H9 (cell line): ENCODE measurements around the gene NUP205. TPM values are rescaled to one million over a fixed set of nuclear protein-coding genes. Genes with fewer than 3 reads are reported as not detected.

ENCODE experiments used
- DNase-seq: peaks from one replicate; pipeline ENCODE4 v3.0.0-alpha.2; 2017
- H2AFZ ChIP-seq: one replicate; pipeline ENCODE4 v1.6.1; 2013; ENCODE audit warnings: mild to moderate bottlenecking, low read length, control low read depth, moderate library complexity
- H2AK5ac ChIP-seq: 2 replicates; pipeline ENCODE4 v1.6.1; 2013; ENCODE audit warnings: low read length, control low read depth, mixed read lengths; ENCODE audit not compliant: insufficient read length
- H2BK120ac ChIP-seq: one replicate; pipeline ENCODE4 v1.6.1; 2013; ENCODE audit warnings: low read depth, mild to moderate bottlenecking, low read length, control low read depth, inconsistent platforms; ENCODE audit not compliant: poor library complexity, severe bottlenecking
- H2BK12ac ChIP-seq: 2 replicates; pipeline ENCODE4 v1.6.1; 2013; ENCODE audit warnings: low read length, control low read depth, mixed read lengths, low read depth; ENCODE audit not compliant: insufficient read length
- H2BK15ac ChIP-seq: 2 replicates; pipeline ENCODE4 v1.6.1; 2013; ENCODE audit warnings: low read depth, low read length, control low read depth
- H2BK20ac ChIP-seq: one replicate; pipeline ENCODE4 v1.6.1; 2013; ENCODE audit warnings: low read depth, mild to moderate bottlenecking, low read length, control low read depth, inconsistent platforms; ENCODE audit not compliant: poor library complexity, severe bottlenecking
- H2BK5ac ChIP-seq: 2 replicates; pipeline ENCODE4 v1.6.1; 2013; ENCODE audit warnings: low read length, control low read depth, mixed read lengths; ENCODE audit not compliant: insufficient read length
- H3K14ac ChIP-seq: 2 replicates; pipeline ENCODE4 v1.6.1; 2013; ENCODE audit warnings: low read length, control low read depth; ENCODE audit not compliant: insufficient read depth
- H3K18ac ChIP-seq: 2 replicates; pipeline ENCODE4 v1.6.1; 2013; ENCODE audit warnings: low read depth, mild to moderate bottlenecking, mixed read lengths, low read length, control low read depth; ENCODE audit not compliant: insufficient read length
- H3K23ac ChIP-seq: 2 replicates; pipeline ENCODE4 v1.6.1; 2013; ENCODE audit warnings: low read length, control low read depth, mixed read lengths, low read depth; ENCODE audit not compliant: insufficient read length
- H3K23me2 ChIP-seq: 2 replicates; pipeline ENCODE4 v1.6.1; 2013; ENCODE audit warnings: low read depth, mild to moderate bottlenecking, mixed read lengths, low read length, control low read depth; ENCODE audit not compliant: insufficient read length, poor library complexity, severe bottlenecking
- H3K27ac ChIP-seq: 2 replicates; pipeline ENCODE4 v1.5.1; 2013; ENCODE audit warnings: low read length, control low read depth, mixed read lengths, low read depth; ENCODE audit not compliant: insufficient read length
- H3K27me3 ChIP-seq: 2 replicates; pipeline ENCODE4 v1.6.1; 2013; ENCODE audit warnings: low read length, control low read depth, inconsistent platforms; ENCODE audit not compliant: insufficient read depth
- H3K4ac ChIP-seq: 2 replicates; pipeline ENCODE4 v1.6.1; 2013; ENCODE audit warnings: low read depth, mild to moderate bottlenecking, control low read depth, inconsistent platforms, low read length, moderate library complexity
- H3K4me1 ChIP-seq: 2 replicates; pipeline ENCODE4 v1.6.1; 2013; ENCODE audit warnings: low read length, control low read depth, inconsistent platforms; ENCODE audit not compliant: insufficient read depth
- H3K4me2 ChIP-seq: 2 replicates; pipeline ENCODE4 v1.6.1; 2013; ENCODE audit warnings: low read length, control low read depth, mixed read lengths; ENCODE audit not compliant: insufficient read length, insufficient read depth
- H3K56ac ChIP-seq: 2 replicates; pipeline ENCODE4 v1.6.1; 2013; ENCODE audit warnings: low read depth, mild to moderate bottlenecking, mixed read lengths, low read length, control low read depth; ENCODE audit not compliant: insufficient read length
- H3K79me1 ChIP-seq: 2 replicates; pipeline ENCODE4 v1.6.1; 2013; ENCODE audit warnings: low read depth, mild to moderate bottlenecking, moderate library complexity, low read length, control low read depth, inconsistent platforms; ENCODE audit not compliant: insufficient read depth, poor library complexity, severe bottlenecking
- H3K79me2 ChIP-seq: 2 replicates; pipeline ENCODE4 v1.6.1; 2013; ENCODE audit warnings: low read length, control low read depth, inconsistent platforms; ENCODE audit not compliant: insufficient read depth
- H3K9ac ChIP-seq: 2 replicates; pipeline ENCODE4 v1.6.1; 2013; ENCODE audit warnings: low read length, control low read depth, mixed read lengths; ENCODE audit not compliant: insufficient read length; ENCODE audit errors: extremely low read depth
- H3K9me3 ChIP-seq: one replicate; pipeline ENCODE4 v1.6.1; 2013; ENCODE audit warnings: low read depth, low read length, inconsistent platforms; ENCODE audit not compliant: control insufficient read depth
- H3T11ph ChIP-seq: one replicate; pipeline ENCODE4 v1.6.1; 2013; ENCODE audit warnings: mild to moderate bottlenecking, low read length, control low read depth, inconsistent platforms
- H4K20me1 ChIP-seq: one replicate; pipeline ENCODE4 v1.6.1; 2013; ENCODE audit not compliant: control insufficient read depth, insufficient read length, insufficient read depth
- H4K5ac ChIP-seq: 2 replicates; pipeline ENCODE4 v1.6.1; 2013; ENCODE audit warnings: low read depth, mild to moderate bottlenecking, mixed read lengths, low read length, control low read depth; ENCODE audit not compliant: insufficient read length
- H4K8ac ChIP-seq: replicated peaks from 2 replicates; pipeline ENCODE4 v1.6.1; 2013; ENCODE audit warnings: low read length, control low read depth, mixed read lengths, low read depth; ENCODE audit not compliant: insufficient read length
- H4K91ac ChIP-seq: 2 replicates; pipeline ENCODE4 v1.6.1; 2013; ENCODE audit warnings: low read depth, mild to moderate bottlenecking, moderate library complexity, mixed read lengths, low read length, control low read depth; ENCODE audit not compliant: insufficient read length
- H3K27ac Mint-ChIP-seq, 3 experiments: 2 replicates in 2 of 3; 3 replicates in 1 of 3; pipeline ENCODE4 v1.8.0; 2020 to 2021; ENCODE audit warnings: mixed read lengths in 3 of 3, mild to moderate bottlenecking in 1 of 3, moderate library complexity in 1 of 3
- H3K27me3 Mint-ChIP-seq: 2 replicates; pipeline ENCODE4 v1.8.0; 2021; ENCODE audit warnings: low read depth, mild to moderate bottlenecking, moderate library complexity, mixed read lengths
- H3K36me3 Mint-ChIP-seq, 3 experiments: 2 replicates in 2 of 3; 3 replicates in 1 of 3; pipeline ENCODE4 v1.8.0; 2020 to 2021; ENCODE audit warnings: low read depth in 3 of 3, mixed read lengths in 3 of 3; ENCODE audit not compliant: insufficient read depth in 1 of 3
- H3K4me1 Mint-ChIP-seq, 2 experiments: 2 replicates each; pipeline ENCODE4 v1.8.0; 2020; ENCODE audit warnings: mixed read lengths in 2 of 2
- H3K4me3 Mint-ChIP-seq, 2 experiments: 2 replicates in 1 of 2; 3 replicates in 1 of 2; pipeline ENCODE4 v1.8.0; 2020 to 2021; ENCODE audit warnings: mild to moderate bottlenecking in 2 of 2, mixed read lengths in 2 of 2, moderate library complexity in 1 of 2
- H3K9me3 Mint-ChIP-seq, 2 experiments: 2 replicates in 1 of 2; 3 replicates in 1 of 2; pipeline ENCODE4 v1.8.0; 2020; ENCODE audit warnings: mild to moderate bottlenecking in 2 of 2, mixed read lengths in 2 of 2, moderate library complexity in 1 of 2
- CTCF ChIP-seq: fragments of 200-600 bp; sonication (generic); conservative IDR thresholded peaks from 3 replicates; pipeline ENCODE4 v1.8.0; 2021; ENCODE audit warnings: antibody characterized with exemption, mild to moderate bottlenecking
- WGBS: extraction: QIAGEN DNeasy Blood & Tissue Kit; methylation state at CpG from one replicate; pipeline ENCODE4 v1.1.7; 2013; ENCODE audit warnings: missing lambda C conversion rate, low lambda C conversion rate, mixed read lengths; ENCODE audit not compliant: insufficient read length; ENCODE audit errors: extremely low coverage; 5-methylcytosine and 5-hydroxymethylcytosine counted together
- total RNA-seq: library from RNA; stranded (reverse); gene quantifications from 2 replicates; pipeline ENCODE4 v1.2.1, GENCODE V29; 2021

Gene NUP205
- total RNA-seq, 1 experiment from 2014 or later, result 158 TPM

DNA sequence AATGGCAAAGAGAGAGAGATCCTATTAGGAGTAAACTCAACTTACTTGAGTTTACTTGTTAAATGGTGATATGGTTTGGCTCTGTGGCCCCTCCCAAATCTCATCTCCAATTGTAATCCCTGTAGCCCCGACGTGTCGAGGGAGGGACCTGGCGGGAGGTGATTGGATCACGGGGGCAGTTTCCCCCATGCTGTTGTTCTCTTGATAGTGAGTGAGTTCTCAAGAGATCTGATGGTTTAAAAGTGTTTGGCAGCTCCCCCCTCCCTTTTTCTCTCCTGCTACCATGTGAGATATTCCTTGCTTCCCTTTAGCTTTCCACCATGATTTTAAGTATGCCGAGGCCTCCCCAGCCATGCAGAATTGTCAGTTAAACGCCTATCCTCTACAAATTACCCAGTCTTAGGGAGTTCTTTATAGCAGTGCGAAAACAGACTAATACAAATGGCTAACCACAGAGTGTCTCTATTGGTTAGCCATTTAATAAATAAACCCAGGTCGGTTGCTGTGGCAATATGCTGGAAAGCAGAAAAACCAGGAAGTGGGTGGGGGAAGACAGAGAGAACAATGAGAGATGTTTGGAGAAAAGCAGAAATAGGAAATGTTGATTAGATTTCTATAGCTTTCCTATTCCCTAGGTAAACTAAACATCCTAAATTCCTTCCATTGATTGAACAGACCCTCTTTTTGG, 101.6 kb downstream of the NUP205 start:
- no peak overlapping the region for H3K18ac ChIP-seq
- H4K8ac ChIP-seq, result no peak overlapping the region
- H3K27ac ChIP-seq, result no peak overlapping the region
- Mint-ChIP-seq H3K27me3 (no peaks in the 10 kb centered on the region), H3K9me3 (no peaks in the 10 kb centered on the region), H3K36me3 (0 out of 7 replicates have a peak, but pooled peaks cover 0 to 3% (median 0%) of the 10 kb centered on the region in 3 experiments), H3K4me1 (peaks cover 10 to 18% of the 10 kb centered on the region in 2 experiments), H3K4me3 (no peak overlapping the region), H3K27ac (no peak overlapping the region; a peak in 1 of 7 replicates)
- H3K9ac ChIP-seq, result no peak overlapping the region
- H4K5ac ChIP-seq, result no peak overlapping the region
- no peak overlapping the region for H3K23ac ChIP-seq
- no peak overlapping the region for H2BK5ac ChIP-seq
- no peak overlapping the region for H2BK15ac ChIP-seq
- H2BK12ac ChIP-seq, result no peak overlapping the region
- no peaks in the 10 kb centered on the region for H4K20me1 ChIP-seq
- no peak for TF ChIP-seq CTCF
- H3K4me1 ChIP-seq, result no peaks in the 10 kb centered on the region
- H2AFZ ChIP-seq, result no peak overlapping the region
- no peak overlapping the region for H4K91ac ChIP-seq
- no peak overlapping the region for H3K14ac ChIP-seq
- H3K4ac ChIP-seq, result no peak overlapping the region
- H3K23me2 ChIP-seq, result peaks cover 3% of the 10 kb centered on the region
- H3K27me3 ChIP-seq, result no peaks in the 10 kb centered on the region
- no peaks in the 10 kb centered on the region; the same call in 1 of the 2 replicates for H3K79me2 ChIP-seq
- no peak for DNase-seq
- no peak overlapping the region for H2BK120ac ChIP-seq
- H3K9me3 ChIP-seq, result no peaks in the 10 kb centered on the region
- peaks cover 4% of the 10 kb centered on the region for H3K79me1 ChIP-seq
- no peak overlapping the region for H3K4me2 ChIP-seq
- WGBS, result no CpG with 5 or more reads among the region's 9 CpGs
- H2AK5ac ChIP-seq, result no peak overlapping the region
- H3K56ac ChIP-seq, result no peak overlapping the region
- H3T11ph ChIP-seq, result no peak overlapping the region
- no peak overlapping the region for H2BK20ac ChIP-seq
